Heart right ventricle (tissue), 16 donors: ENCODE measurements around the gene ZMIZ2. TPM values are rescaled to one million over a fixed set of nuclear protein-coding genes. Genes with fewer than 3 reads are reported as not detected.
"Not testable (repeated sequence)": the region's sequence is repeated elsewhere in the genome, so short reads cannot be mapped to it uniquely, and the experiment has no call there.

Source experiments
- ATAC-seq, 8 donors: fragments of 200-7000 bp; cut with Tn5 transposase; one replicate each; pipeline ENCODE4 v1.9.1; 2020; ENCODE audit warnings: mild to moderate bottlenecking in 8 of 8, moderate library complexity in 8 of 8, moderate number of reproducible peaks in 1 of 8
- DNase-seq, 2 donors: peaks; one replicate each; pipeline ENCODE4 v3.0.0-alpha.2; 2020
- H3K27ac ChIP-seq, 10 donors: fragments of 200-600 bp; sonication (generic) in 2 of 10; one replicate each; pipeline versions ENCODE4 v1.5.0 to v1.8.0; 2020 to 2022; ENCODE audit warnings: mild to moderate bottlenecking in 3 of 10
- H3K27me3 ChIP-seq, 7 donors: fragments of 200-600 bp; one replicate each; pipeline ENCODE4 v1.8.0; 2021 to 2022; ENCODE audit warnings: mild to moderate bottlenecking in 2 of 7
- H3K36me3 ChIP-seq, 9 donors: fragments of 200-600 bp; sonication (generic) in 1 of 9; one replicate each; pipeline versions ENCODE4 v1.5.0 to v1.8.0; 2020 to 2022; ENCODE audit warnings: mild to moderate bottlenecking in 2 of 9
- H3K4me1 ChIP-seq, 9 donors: fragments of 200-600 bp; sonication (generic) in 1 of 9; one replicate each; pipeline versions ENCODE4 v1.5.0 to v1.8.0; 2020 to 2022; ENCODE audit warnings: mild to moderate bottlenecking in 4 of 9
- H3K4me3 ChIP-seq, 10 donors: fragments of 200-600 bp; sonication (generic) in 2 of 10; one replicate each; pipeline versions ENCODE4 v1.5.0 to v1.8.0; 2020 to 2022; ENCODE audit warnings: mild to moderate bottlenecking in 7 of 10, moderate library complexity in 2 of 10
- H3K9me3 ChIP-seq, 11 donors: fragments of 200-600 bp in 10 of 11; sonication (generic) in 2 of 11; one replicate each; pipeline versions ENCODE4 v1.5.0 to v1.8.0; 2013 to 2022; ENCODE audit warnings: mild to moderate bottlenecking in 2 of 11, control low read depth in 1 of 11, moderate library complexity in 1 of 11
- WGBS, 2 donors: extraction: QIAGEN DNeasy Blood & Tissue Kit; methylation state at CpG; one replicate each; pipeline ENCODE4 v1.1.7; 2013; ENCODE audit warnings: inconsistent platforms in 1 of 2; 5-methylcytosine and 5-hydroxymethylcytosine counted together
- intact Hi-C, 10 donors: fragments of 100-400 bp; cut with DNase I; formaldehyde crosslinking; loops; one replicate each; pipeline versions ENCODE4 v1.11.1 to v1.14.2; 2022
- polyA plus RNA-seq, 2 donors: library from polyadenylated mRNA; stranded (reverse); fragments of 200-250 nt; gene quantifications; one replicate each; pipeline ENCODE4 v1.2.3, GENCODE V29; 2013
- total RNA-seq, 10 donors: library from RNA; stranded (reverse); fragmentation: NEBNext Ultra II Directional in 3 of 10; extraction: Animal tissue kit (Norgen Biotek cat#: 25700) in 3 of 10; gene quantifications; one replicate each; pipeline versions ENCODE4 v1.2.1 to v1.2.4, GENCODE V29; 2021 to 2023
- TF ChIP-seq, protein P1 (sequence below), 9 donors: fragments of 200-600 bp; sonication (generic) in 2 of 9; IDR thresholded peaks; one replicate each; pipeline versions ENCODE4 v1.5.0 to v1.8.0; 2021 to 2022; ENCODE audit warnings: antibody characterized with exemption in 9 of 9, mild to moderate bottlenecking in 5 of 9, moderate library complexity in 1 of 9
- donor health status: Arrhythmogenic right ventricular cardiomyopathy.
- donor health status: ischemic (EF 13 %, LVEDD 7.1; RV severe dilation, severe dysfunction).
- donor health status: healthy with polysubstance abuse.
- donor health status: DM: no; HTN: yes; CAD: no.
- donor health status: DM: no; HTN: no; CAD: no.
- donor health status: ischemic (EF 25% LVEDD 6.9; RV normal size, moderate dysfunction).
- donor health status: ischemic (EF 25% LVEDD 5.7; RV mildly dilated, moderate dysfunction).
- donor health status: healthy.
- donor health status: DM: yes; HTN: yes; CAD: no.
- donor health status: Ischemic cardiomyopathy.
- donor health status: ischemic (EF 35%, LVEDD 5.7; RV mildly dilated, moderate dysfunction).
- donor health status: nonischemic (EF 11% LVEDD 7.7; RV severe dilation, severe dysfunction).
- donor health status: DM: yes; HTN: yes; CAD: no.
- donor health status: PGD.
- donor health status: ischemic (EF 29% LVEDD 5.4; RV normal size, mild dysfunction).
- donor health status: nonischemic (EF 23%, LVEDD 6.1; RV moderate dilation, normal function).

ZMIZ2 gene
- total and polyA plus RNA-seq, 12 donors: 26.3 to 87.3 (median 47.9) TPM

DNA sequence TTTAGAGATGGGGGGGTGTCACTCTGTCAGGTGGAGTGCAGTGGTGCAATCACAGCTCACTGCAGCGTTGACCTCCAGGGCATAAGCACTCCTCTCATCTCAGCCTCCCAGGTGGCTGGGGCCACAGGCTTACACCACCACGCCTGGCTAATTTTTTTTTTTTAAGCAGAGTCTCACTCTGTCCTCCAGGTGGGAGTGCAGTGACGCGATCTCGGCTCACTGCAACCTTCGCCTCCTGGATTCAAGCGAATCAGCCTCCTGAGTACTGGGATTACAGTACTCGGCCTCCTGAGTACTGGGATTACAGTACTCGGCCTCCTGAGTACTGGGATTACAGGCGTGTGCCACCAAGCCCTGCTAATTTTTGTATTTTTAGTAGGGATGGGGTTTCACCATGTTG lies 24.2 kb downstream of the ZMIZ2 start:
- peaks cover 17 to 35% (median 29%) of the 10 kb centered on the region in 9 donors for H3K4me1 ChIP-seq
- TF ChIP-seq, protein P1, sequence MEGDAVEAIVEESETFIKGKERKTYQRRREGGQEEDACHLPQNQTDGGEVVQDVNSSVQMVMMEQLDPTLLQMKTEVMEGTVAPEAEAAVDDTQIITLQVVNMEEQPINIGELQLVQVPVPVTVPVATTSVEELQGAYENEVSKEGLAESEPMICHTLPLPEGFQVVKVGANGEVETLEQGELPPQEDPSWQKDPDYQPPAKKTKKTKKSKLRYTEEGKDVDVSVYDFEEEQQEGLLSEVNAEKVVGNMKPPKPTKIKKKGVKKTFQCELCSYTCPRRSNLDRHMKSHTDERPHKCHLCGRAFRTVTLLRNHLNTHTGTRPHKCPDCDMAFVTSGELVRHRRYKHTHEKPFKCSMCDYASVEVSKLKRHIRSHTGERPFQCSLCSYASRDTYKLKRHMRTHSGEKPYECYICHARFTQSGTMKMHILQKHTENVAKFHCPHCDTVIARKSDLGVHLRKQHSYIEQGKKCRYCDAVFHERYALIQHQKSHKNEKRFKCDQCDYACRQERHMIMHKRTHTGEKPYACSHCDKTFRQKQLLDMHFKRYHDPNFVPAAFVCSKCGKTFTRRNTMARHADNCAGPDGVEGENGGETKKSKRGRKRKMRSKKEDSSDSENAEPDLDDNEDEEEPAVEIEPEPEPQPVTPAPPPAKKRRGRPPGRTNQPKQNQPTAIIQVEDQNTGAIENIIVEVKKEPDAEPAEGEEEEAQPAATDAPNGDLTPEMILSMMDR (IDR thresholded peaks at IDR 0.05): no peak
- intact Hi-C loops: no loop called here

DNA sequence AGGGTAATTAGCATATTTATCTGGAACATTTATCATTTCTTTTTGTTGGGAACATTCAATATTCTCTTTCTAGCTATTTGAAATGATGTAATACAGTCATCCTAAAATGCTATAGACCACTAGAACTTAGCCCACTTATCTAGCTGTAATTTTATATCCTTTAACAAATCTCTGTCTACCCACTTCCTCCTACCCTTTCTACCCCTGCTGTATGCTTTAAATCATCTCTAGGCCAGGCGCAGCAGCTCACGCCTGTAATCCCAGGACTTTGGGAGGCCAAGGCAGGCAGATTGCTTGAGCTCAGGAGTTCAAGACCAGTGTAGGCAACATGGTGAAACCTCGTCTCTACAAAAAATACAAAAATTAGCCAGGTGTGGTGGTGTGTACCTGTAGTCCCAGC lies 25.8 kb downstream of the ZMIZ2 start:
- H3K27me3 ChIP-seq, H3K27ac ChIP-seq, intact Hi-C loops, DNase-seq, H3K36me3 ChIP-seq, H3K9me3 ChIP-seq, H3K4me3 ChIP-seq, ATAC-seq: not testable (repeated sequence)
- H3K4me1 ChIP-seq: peaks cover 1 to 19% (median 13%) of the 10 kb centered on the region in 9 donors
- 82 to 84% methylated on average over 3 of the region's 3 CpGs for WGBS, 2 donors

More for the DNA sequence above, 24.2 kb downstream of the ZMIZ2 start:
- WGBS, 2 donors: 76 to 84% methylated on average over 10 of the region's 10 CpGs
- H3K27me3 ChIP-seq: no peaks in the 10 kb centered on the region
- no peak for ATAC-seq
- H3K27ac ChIP-seq: no peak overlapping the region
- peaks cover 0 to 6% (median 0%) of the 10 kb centered on the region in 9 donors for H3K36me3 ChIP-seq
- DNase-seq: no peak
- H3K9me3 ChIP-seq: no peaks in the 10 kb centered on the region
- H3K4me3 ChIP-seq: no peak overlapping the region

DNA sequence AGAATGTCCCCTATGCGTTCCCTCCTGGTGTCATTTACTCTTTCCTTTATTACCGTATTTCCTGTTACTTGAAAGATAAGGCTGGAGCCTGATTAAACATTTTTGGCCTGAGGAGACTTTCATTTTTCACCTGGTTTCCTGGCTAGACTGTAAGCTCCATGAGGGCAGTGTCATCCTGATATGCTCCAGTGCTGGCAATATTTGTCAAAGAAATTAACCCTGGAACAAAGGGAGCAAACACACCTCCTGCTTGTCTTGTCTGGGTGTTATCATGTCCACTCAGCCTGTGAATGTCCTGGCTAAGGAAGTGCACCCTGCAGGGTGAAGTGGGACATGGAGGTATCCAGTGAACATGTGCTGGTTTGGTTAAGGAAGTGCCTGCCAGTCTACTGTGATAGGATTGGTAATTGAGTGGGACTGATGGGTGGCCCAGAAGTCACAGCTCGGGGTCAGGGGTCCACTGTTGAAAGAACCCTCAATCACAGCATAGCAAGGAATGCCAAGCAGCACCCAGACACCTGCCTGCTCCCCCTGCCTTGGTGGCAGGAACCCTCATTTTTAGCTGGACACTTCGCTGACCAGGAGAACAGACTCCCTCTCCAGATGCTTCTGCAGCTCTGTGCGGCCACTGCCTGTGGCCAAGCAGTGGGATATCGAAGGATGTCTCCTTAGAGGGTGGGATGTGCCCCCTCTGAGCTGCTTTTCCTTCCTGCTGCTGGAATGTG lies 26.9 kb downstream of the ZMIZ2 start:
- WGBS, 2 donors: 84 to 86% methylated on average over 6 of the region's 6 CpGs
- H3K36me3 ChIP-seq: no peaks in the 10 kb centered on the region

DNA sequence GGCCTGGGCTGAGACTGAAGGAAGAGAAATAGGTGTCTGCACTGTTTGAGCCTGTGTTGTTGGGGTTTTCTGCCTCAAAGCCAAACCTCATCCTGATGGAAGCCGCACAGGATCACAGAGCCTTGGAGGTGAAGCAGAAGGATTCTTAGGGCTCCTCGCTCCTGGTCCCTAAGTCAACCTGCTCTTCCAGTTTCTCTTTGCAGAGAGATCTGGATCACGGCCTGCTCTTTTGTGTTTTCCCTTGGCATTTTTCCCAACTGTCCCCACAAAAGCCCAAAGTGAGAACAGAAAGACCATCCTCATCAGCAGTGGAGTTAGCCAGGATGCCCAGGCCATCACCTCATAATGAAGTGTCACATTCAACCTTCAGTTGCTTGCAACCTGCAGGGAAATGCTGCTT lies 27.6 kb downstream of the ZMIZ2 start:
- H3K4me3 ChIP-seq: no peak overlapping the region
- ATAC-seq (no peak), DNase-seq (no peak)
- WGBS, 2 donors: 84% methylated on average over 3 of the region's 3 CpGs
- H3K4me1 ChIP-seq: peaks cover 0 to 1% (median 0%) of the 10 kb centered on the region in 9 donors
- H3K27ac ChIP-seq: no peak overlapping the region
- H3K36me3 ChIP-seq: no peaks in the 10 kb centered on the region
- intact Hi-C loops: no loop called here
- TF ChIP-seq, protein P1 (IDR thresholded peaks at IDR 0.05): no peak
- H3K9me3 ChIP-seq: no peaks in the 10 kb centered on the region
- no peaks in the 10 kb centered on the region for H3K27me3 ChIP-seq

More for the DNA sequence above, 26.9 kb downstream of the ZMIZ2 start:
- no peak for ATAC-seq
- H3K4me3 ChIP-seq: no peak overlapping the region
- intact Hi-C loops: no loop called here
- no peaks in the 10 kb centered on the region for H3K9me3 ChIP-seq
- DNase-seq: no peak
- TF ChIP-seq, protein P1 (IDR thresholded peaks at IDR 0.05): no peak
- H3K27ac ChIP-seq: no peak overlapping the region
- no peaks in the 10 kb centered on the region for H3K27me3 ChIP-seq
- peaks cover 0 to 8% (median 2%) of the 10 kb centered on the region in 9 donors for H3K4me1 ChIP-seq

DNA sequence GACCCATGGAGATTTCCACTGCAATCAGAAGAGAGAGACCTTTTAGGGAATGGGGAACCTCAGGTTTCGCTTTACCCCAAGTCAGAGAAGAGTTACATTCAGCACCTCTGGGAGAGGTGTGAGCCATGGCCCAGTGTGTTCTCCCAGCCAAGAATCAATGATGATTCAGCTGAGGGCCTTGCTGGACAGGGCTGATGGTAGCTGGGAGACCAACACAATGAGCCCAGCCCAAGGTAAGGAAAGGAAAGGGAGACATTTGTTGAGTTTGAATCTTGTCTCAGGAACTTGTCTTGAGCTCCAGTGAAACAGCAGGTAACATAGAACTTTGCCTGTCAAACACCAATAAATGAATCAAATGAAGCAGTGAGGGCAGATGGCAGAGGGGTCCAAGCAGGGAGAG lies 33.8 kb downstream of the ZMIZ2 start:
- H3K27ac ChIP-seq: no peak overlapping the region
- DNase-seq (no peak), ATAC-seq (no peak)
- no peaks in the 10 kb centered on the region for H3K27me3 ChIP-seq
- H3K36me3 ChIP-seq: no peaks in the 10 kb centered on the region
- H3K9me3 ChIP-seq: peaks cover 0 to 20% (median 0%) of the 10 kb centered on the region in 11 donors
- WGBS, 2 donors: 97 to 100% methylated on average over 1 of the region's 1 CpG
- TF ChIP-seq, protein P1 (IDR thresholded peaks at IDR 0.05): no peak
- intact Hi-C loops: no loop called here
- no peaks in the 10 kb centered on the region for H3K4me1 ChIP-seq
- H3K4me3 ChIP-seq: no peak overlapping the region
